Body of pancreas (tissue), 4 donors: ENCODE results near the gene C1orf122. TPM values are rescaled to one million over a fixed set of nuclear protein-coding genes. Genes with fewer than 3 reads are reported as not detected.

Experiments
- ATAC-seq: fragments of 150-250 bp; one replicate; pipeline ENCODE4 v1.9.1; 2016
- DNase-seq, 4 donors: peaks; one replicate each; pipeline ENCODE4 v3.0.0-alpha.2; 2019
- H3K27ac ChIP-seq, 4 donors: fragments of 200-600 bp; sonication (generic); 1 replicate in 3 of 4; 2 replicates in 1 of 4; pipeline versions ENCODE4 v1.5.1 to v1.6.1; 2016 to 2019; ENCODE audit warnings: mild to moderate bottlenecking in 1 of 4, mixed read lengths in 1 of 4, moderate library complexity in 1 of 4
- H3K27me3 ChIP-seq, 2 donors: fragments of 200-600 bp; sonication (generic); one replicate each; pipeline ENCODE4 v1.6.0; 2016; ENCODE audit warnings: mild to moderate bottlenecking in 1 of 2
- H3K36me3 ChIP-seq, 2 donors: fragments of 200-600 bp; sonication (generic); replicated peaks in 1 of 2; 2 replicates each; pipeline ENCODE4 v1.5.1; 2016; ENCODE audit warnings: low read depth in 2 of 2; ENCODE audit not compliant: insufficient read depth in 1 of 2
- H3K4me1 ChIP-seq: fragments of 200-600 bp; sonication (generic); one replicate; pipeline ENCODE4 v1.6.0; 2016
- H3K4me3 ChIP-seq, 2 donors: fragments of 200-600 bp; sonication (generic); 1 replicate in 1 of 2; 2 replicates in 1 of 2; pipeline ENCODE4 v1.5.1; 2016 to 2019
- H3K9me3 ChIP-seq, 3 donors: fragments of 200-600 bp; sonication (generic); 1 replicate in 2 of 3; 2 replicates in 1 of 3; pipeline ENCODE4 v1.5.1; 2016
- POLR2A ChIP-seq, 3 donors: fragments of 450-650 bp; IDR thresholded peaks; one replicate each; pipeline ENCODE4 v1.6.1; 2016; ENCODE audit warnings: antibody characterized with exemption in 3 of 3, mild to moderate bottlenecking in 2 of 3
- WGBS, 2 donors: methylation state at CpG; one replicate each; pipeline ENCODE4 v1.1.5; 2017; 5-methylcytosine and 5-hydroxymethylcytosine counted together
- intact Hi-C: fragments of 100-400 bp; cut with DNase I; formaldehyde crosslinking; loops from one replicate; pipeline ENCODE4 v1.15.1; 2023
- total RNA-seq, 2 donors: library from RNA; depleted of rRNA; stranded (reverse); fragments of >200 nt; gene quantifications; one replicate each; pipeline ENCODE4 v1.1.0, GENCODE V29; 2016
- TF ChIP-seq, protein P1 (sequence below), 7 experiments: fragments of 450-650 bp in 4 of 7; fragments of 200-600 bp in 3 of 7; sonication (generic) in 3 of 7; IDR thresholded peaks; one replicate each; pipeline ENCODE4 v1.5.1; 2016 to 2019; ENCODE audit warnings: antibody characterized with exemption in 7 of 7

Gene C1orf122
- total RNA-seq, 2 donors from 2014 or later = 26.2 to 71.9 TPM

DNA sequence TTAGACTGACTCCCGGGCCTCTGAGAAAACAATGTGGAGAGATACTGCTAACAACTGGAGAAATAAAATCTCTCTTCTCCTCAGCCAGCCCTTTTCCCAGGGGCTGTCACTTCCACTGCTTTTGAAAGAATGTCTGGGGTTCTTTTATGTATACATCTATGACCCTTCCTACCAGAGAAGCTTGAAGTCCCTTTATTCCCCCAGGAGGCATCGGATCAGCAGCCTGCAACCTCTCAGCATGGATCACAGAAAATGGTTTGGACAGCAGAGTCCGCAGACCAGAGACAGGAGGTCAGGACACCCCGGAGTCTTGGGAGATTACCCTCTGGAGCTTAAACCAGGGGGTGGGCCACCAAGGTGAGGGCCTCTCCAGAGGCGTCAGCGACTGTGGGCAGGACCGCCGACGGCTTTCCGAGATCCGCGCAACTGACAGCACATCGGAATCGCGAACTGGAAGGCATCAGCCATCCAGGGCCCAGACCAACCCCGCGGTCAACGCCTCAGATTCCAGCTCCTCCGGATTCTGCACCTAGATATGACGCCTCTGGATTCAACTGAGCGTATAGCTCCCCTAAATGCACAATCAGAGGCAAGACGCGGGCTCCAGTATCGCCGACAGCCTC is 43.7 kb upstream of the C1orf122 start:
- ATAC-seq (no peak), DNase-seq (no peak)
- TF ChIP-seq POLR2A (IDR thresholded peaks at IDR 0.05) = no peak
- TF ChIP-seq, protein P1, sequence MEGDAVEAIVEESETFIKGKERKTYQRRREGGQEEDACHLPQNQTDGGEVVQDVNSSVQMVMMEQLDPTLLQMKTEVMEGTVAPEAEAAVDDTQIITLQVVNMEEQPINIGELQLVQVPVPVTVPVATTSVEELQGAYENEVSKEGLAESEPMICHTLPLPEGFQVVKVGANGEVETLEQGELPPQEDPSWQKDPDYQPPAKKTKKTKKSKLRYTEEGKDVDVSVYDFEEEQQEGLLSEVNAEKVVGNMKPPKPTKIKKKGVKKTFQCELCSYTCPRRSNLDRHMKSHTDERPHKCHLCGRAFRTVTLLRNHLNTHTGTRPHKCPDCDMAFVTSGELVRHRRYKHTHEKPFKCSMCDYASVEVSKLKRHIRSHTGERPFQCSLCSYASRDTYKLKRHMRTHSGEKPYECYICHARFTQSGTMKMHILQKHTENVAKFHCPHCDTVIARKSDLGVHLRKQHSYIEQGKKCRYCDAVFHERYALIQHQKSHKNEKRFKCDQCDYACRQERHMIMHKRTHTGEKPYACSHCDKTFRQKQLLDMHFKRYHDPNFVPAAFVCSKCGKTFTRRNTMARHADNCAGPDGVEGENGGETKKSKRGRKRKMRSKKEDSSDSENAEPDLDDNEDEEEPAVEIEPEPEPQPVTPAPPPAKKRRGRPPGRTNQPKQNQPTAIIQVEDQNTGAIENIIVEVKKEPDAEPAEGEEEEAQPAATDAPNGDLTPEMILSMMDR (IDR thresholded peaks at IDR 0.05) = no peak
- H3K4me1 ChIP-seq = peaks cover 4% of the 10 kb centered on the region
- no peaks in the 10 kb centered on the region for H3K36me3 ChIP-seq
- H3K4me3 ChIP-seq = no peak overlapping the region
- WGBS, 2 donors = 9 to 12% methylated on average over 6 to 25 of the region's 25 CpGs
- H3K27me3 ChIP-seq = peaks cover 0 to 30% of the 10 kb centered on the region in 2 donors
- H3K9me3 ChIP-seq = no peaks in the 10 kb centered on the region
- intact Hi-C loops = no loop called here
- H3K27ac ChIP-seq = no peak overlapping the region

GRCh38 chr1:37764414-37764825 is 43.2 kb upstream of the C1orf122 start:
- no peak overlapping the region for H3K4me3 ChIP-seq
- 7% methylated on average over 26 to 29 of the region's 29 CpGs for WGBS, 2 donors
- intact Hi-C loops = no loop called here
- ATAC-seq (peak; percentile 55), DNase-seq (peak in 3 of 4 donors; percentile 26 to 43 (median 43))
- H3K4me1 ChIP-seq = peaks cover 4% of the 10 kb centered on the region
- no peak overlapping the region for H3K27ac ChIP-seq
- peaks cover 0 to 32% of the 10 kb centered on the region in 2 donors for H3K27me3 ChIP-seq
- TF ChIP-seq, protein P1 (IDR thresholded peaks at IDR 0.05) = no peak
- no peak for TF ChIP-seq POLR2A (IDR thresholded peaks at IDR 0.05)
- H3K9me3 ChIP-seq = no peaks in the 10 kb centered on the region
- H3K36me3 ChIP-seq = no peaks in the 10 kb centered on the region

DNA sequence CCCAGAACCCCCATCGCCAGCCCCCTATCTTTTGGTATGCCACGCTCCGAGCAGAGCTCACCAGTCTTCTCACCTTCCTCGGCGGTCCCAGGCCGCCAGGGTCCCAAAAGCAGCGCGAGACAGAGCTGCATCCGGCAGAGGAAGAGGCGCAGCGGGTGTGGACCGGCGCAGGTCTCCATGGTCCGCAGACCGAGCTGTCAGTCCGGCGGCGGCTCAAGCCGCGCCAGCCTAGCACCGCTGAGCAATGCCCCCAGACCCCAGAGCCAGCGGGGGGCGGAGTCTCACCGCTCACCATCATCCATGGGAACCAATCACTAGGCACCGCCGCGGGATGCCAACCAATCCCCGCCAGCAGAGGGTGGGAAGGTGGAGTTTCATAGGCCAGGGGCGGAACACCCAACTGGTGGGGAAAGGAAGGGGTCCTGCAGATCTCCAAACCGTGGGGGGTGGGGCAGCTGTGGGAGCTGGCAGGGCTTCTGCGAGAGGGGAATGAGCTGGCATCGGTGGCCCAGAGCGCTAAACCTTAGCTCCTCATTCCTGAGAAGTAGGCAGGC is 42.6 kb upstream of the C1orf122 start, which contains the start of gene EPHA10:
Gene EPHA10, minus strand, starts transcription at position 233 of the 554 bp plus-strand sequence. Its CDS starts 54 bp downstream, at position 179.
- Histone ChIP-seq H3K27me3 (peaks cover 0 to 32% of the 10 kb centered on the region in 2 donors), H3K4me3 (no peak within 1 kb of the TSS), H3K4me1 (peaks cover 4% of the 10 kb centered on the region), H3K9me3 (no peaks in the 10 kb centered on the region), H3K36me3 (no peaks in the 10 kb centered on the region), H3K27ac (no peak within 1 kb of the TSS)
- TF ChIP-seq POLR2A (IDR thresholded peaks at IDR 0.05) = no peak
- TF ChIP-seq, protein P1 (IDR thresholded peaks at IDR 0.05) = no peak
- intact Hi-C loops = no loop called here
- DNase-seq = no peak
- 3 to 8% methylated on average over 17 to 33 of the region's 33 CpGs for WGBS, 2 donors
- ATAC-seq = no peak

DNA sequence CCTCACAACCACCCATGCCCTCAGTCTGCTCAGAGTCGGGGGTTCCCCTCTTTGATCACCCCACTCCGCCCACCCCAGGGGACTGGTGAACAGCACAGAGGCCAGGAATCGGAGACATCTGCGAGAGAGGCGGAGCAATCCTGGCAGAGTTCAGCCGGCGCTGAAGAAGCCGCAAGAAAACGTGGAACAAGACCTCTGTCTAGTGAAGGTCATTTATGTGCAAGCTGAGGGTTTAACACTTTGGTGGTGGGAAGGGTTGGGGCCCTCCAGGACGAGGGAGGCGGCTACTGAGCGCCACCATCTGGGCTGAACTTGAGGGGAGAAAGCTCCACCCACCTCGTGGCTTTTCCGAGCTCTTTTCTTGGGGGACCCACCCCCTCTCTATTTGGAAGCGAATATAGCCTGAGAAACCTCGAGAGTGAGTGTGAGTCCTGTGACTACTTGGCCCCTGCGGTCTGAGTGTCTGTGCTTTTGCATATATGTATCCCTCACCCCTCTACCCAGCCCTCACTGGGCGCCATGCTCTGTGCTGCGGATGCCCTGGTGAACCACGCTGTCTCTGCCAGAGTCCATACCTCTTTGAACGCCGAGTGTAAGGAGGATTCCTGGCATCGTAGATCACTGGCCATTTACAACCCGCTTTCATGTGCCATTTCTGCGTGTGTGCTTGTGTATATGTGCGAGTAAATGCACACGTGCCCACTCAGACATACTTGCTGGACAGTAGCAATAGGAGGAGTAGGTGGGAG is 41.5 kb upstream of the C1orf122 start:
- H3K4me3 ChIP-seq = no peak overlapping the region
- ATAC-seq (no peak), DNase-seq (no peak)
- WGBS, 2 donors = 7 to 12% methylated on average over 11 to 27 of the region's 27 CpGs
- no peaks in the 10 kb centered on the region for H3K36me3 ChIP-seq
- H3K27me3 ChIP-seq = peaks cover 0 to 32% of the 10 kb centered on the region in 2 donors
- peaks cover 4% of the 10 kb centered on the region for H3K4me1 ChIP-seq
- TF ChIP-seq POLR2A (IDR thresholded peaks at IDR 0.05) = no peak
- TF ChIP-seq, protein P1 (IDR thresholded peaks at IDR 0.05) = no peak
- intact Hi-C loops = no loop called here
- H3K27ac ChIP-seq = no peak overlapping the region
- no peaks in the 10 kb centered on the region for H3K9me3 ChIP-seq
